ENCODE results near the gene ARX.

DNA sequence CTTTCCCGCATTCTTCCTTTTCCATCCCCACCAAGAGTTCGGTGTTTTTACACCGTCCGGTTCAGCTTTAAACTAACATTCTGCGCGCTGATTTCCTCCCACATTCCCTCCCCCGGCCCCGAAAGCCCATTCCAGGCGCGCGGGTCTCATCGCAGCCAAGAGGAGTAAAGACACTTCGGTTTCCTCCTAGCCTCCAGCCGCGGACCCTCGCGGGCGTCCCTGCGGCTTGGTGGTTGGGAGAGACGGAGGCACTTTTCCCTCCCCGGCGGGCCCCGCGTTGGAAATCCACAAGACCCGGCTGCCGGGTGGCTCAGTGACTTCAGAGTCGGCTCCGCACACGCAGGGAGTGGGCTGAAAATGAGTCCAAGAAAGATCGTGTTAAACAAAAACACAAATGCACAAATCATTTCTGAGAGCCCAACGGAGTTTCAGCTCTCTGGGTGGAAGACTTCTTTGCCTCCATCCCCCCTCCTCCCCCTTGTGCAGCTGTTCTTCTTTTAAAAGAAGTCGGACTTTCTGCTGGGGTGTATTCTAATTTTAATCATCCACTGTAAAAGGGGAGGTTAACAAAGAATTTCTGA, 2.0 kb upstream of the ARX start:
- no peak for TF ChIP-seq POLR2A (IDR thresholded peaks at IDR 0.05)
- TF ChIP-seq, protein P1, sequence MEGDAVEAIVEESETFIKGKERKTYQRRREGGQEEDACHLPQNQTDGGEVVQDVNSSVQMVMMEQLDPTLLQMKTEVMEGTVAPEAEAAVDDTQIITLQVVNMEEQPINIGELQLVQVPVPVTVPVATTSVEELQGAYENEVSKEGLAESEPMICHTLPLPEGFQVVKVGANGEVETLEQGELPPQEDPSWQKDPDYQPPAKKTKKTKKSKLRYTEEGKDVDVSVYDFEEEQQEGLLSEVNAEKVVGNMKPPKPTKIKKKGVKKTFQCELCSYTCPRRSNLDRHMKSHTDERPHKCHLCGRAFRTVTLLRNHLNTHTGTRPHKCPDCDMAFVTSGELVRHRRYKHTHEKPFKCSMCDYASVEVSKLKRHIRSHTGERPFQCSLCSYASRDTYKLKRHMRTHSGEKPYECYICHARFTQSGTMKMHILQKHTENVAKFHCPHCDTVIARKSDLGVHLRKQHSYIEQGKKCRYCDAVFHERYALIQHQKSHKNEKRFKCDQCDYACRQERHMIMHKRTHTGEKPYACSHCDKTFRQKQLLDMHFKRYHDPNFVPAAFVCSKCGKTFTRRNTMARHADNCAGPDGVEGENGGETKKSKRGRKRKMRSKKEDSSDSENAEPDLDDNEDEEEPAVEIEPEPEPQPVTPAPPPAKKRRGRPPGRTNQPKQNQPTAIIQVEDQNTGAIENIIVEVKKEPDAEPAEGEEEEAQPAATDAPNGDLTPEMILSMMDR (IDR thresholded peaks at IDR 0.05) = no peak

Data from testis (tissue), 2 donors.